Fibroblast of lung (primary cell): Measurements from ENCODE around the gene IL10RA.

ENCODE experiments used
- CTCF ChIP-seq, 2 donors: IDR thresholded peaks in 1 of 2; conservative IDR thresholded peaks in 1 of 2; 1 replicate in 1 of 2; 2 replicates in 1 of 2; pipeline ENCODE4 v1.5.1; 2011 to 2012; ENCODE audit warnings: low read length in 2 of 2, control low read depth in 1 of 2, inconsistent platforms in 1 of 2, low read depth in 1 of 2, mild to moderate bottlenecking in 1 of 2
- EZH2 ChIP-seq: IDR thresholded peaks from 2 replicates; pipeline ENCODE4 v1.5.1; 2012; ENCODE audit warnings: low read length, control low read depth, mild to moderate bottlenecking; ENCODE audit errors: missing control alignments

- TF ChIP-seq CTCF (conservative IDR thresholded peaks at IDR 0.05 in 1 of 2, IDR thresholded peaks at IDR 0.05 in 1 of 2; ENCODE audit: low read depth in 1 of 2, low read length in 2 of 2) (no peak), EZH2 (no peak)
These were observed 60.9 kb downstream of the IL10RA start for GRCh38 chr11:118046964-118047700.
